HG02798 (cell line): ENCODE measurements around the gene PRPF4.

Experiments used
- ATAC-seq: cut with Tn5 transposase; IDR thresholded peaks from one replicate; pipeline ENCODE4 v1.9.1; 2021; ENCODE audit warnings: mild to moderate bottlenecking; ENCODE audit not compliant: unreplicated experiment, poor library complexity

Gene PRPF4

DNA sequence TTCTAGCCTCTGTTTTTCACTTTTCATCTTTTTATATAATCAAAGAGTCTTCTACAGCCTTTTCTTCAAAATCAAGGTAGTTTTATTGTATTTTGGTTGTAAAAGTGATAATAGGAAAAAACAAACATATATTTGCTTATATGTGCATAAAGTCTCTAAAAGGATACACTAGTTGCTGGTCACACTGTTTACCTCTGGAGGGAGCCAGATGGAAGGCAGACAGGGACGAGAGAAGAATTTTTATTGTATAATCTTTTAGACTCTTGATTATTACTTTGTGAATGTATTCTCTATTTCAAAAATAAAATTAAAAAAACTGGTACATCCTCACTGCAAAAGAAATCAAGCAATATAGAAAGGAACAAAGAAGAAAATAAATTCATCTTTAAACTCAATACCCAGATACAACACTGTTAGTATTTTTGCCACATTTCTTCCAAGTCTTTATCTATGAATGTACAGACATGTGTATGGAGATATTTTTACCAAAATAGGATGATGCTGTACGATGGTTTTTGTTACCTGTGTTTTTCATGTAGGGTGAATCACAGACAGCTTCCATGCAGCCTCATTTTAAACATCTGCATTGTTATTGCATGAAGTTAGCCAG is 33.9 kb downstream of the PRPF4 start:
- ATAC-seq, result no peak

DNA sequence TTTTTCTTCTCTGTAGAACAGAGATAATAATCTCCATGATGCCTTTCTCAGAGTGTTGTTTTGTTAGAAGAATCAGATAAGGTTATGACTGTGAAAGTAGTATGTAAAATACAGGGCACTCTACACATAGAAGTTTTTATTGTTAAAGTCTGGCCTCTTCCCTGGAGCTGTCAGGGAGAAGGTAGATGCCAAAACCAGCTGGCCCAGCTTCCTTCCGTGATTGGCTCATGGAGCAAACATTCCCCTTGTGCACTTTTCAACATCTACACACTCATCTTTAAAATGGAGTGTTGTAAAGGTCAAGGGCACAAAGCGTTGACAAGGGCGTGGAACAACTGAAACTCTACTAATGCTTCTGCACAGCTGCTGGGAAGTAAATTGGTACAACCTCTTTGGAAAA is 35.1 kb downstream of the PRPF4 start:
- no peak for ATAC-seq

DNA sequence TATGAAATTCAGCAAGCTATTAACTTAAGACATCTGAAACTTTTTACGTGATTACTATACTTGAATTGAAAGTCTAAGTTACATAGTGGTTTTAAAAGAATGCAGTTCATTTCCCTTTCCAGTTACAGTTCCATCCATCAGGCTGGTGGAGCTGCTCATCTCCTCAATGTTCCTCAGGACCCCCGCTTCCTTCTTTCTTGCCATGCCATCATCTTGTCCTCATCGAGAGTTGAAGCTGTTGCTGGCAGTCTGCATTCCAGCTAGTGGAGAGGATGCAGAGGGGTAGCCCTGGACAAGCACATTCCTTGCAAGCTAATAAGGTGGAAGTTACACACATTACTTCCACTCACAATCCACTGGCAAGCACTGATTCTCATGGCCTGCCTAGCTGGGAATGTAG is 36.5 kb downstream of the PRPF4 start:
- ATAC-seq, result no peak

DNA sequence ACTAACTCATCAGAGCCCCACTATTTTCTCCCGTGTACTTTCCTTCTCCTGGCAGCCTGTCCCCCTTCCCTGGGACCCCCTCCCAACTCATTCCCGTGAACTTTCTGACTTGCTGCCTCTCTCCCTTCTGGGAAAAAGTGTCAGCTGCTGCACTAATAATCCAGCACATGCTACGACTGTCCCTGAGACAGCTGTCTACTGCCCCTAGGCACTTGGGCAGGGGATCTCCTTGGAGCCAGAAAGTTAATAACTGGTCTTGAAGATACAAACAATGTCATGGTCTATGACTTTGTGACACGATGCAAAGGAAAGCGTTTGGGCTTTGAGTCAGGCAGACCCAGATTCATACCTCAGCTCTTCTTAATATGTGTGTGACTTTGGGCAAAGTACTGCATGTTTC is 37.8 kb downstream of the PRPF4 start:
- ATAC-seq, result no peak

DNA sequence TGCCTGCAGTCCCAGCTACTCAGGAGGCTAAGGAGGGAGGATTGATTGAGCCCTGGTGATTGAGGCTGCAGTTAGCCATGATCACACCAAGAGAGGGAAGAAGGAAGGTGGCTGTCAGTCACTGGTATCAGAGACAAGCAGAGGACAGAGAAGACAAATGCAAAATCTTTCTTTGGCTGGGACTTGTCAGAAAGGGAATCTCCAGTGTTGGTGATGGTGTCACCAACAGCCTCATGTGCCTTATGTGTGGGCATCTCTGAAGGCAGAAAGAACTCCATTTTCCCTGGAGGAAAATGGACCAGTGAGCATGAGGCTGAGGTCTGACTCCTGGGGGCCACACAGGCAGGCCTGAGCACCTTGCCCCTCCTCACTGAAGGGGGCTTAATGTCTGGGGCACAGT is 39.8 kb downstream of the PRPF4 start:
- no peak for ATAC-seq

DNA sequence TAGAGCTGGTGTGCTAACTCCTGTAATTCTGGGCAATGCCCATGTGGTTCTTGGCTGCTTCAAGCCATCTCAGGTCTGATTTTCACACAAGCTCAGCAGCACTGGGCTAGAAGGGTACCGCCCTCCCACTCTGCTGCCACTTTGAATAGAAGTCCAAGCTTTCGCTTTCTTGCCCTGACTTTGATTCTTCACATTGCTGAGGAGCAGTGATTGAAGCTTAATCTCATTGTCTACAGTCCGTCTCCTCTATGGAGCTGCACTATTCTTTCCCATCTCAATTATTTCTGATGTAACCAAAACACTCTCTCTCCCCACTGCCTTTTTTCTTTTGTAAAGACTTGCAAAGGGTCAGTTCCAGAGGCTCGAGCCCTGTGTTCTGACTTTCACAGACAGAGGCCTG is 40.6 kb downstream of the PRPF4 start:
- no peak for ATAC-seq

DNA sequence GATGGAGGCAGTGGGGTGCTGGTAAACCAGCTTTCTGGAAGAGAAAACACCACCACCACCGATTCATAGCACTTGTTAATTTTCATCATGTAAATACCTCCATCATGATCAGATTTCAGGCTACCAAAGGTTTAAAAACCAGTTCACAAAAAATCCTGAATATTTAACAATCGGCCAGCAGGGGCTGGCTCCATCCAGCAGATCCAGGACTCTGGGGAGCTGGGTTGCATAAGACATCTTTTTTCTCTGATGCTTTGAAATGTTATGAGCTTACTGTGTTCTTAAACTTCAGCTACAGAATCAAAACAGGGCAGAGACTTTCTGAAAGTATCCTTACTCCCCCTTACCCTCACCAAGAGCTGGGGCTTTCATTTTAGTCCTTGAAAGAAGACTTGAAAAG is 42.3 kb downstream of the PRPF4 start:
- ATAC-seq, result no peak

DNA sequence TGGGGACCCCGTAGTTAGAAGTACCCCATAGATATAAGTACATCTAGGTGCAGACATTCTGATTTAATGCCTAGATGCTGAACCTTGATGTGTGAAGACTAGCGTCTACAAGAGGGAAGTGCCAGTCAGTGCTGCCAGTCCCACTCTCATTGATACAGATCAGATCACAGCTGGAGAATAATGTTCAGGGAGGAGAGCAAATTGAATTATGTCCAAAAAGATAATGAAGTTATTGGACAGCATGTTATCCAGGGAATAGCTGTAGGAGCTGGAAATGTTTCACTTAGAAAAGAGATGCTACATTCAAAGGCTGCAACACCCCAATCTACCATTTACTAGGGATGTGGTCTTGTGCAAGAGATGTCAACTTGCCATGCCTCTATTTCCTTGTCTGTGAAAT is 43.6 kb downstream of the PRPF4 start:
- ATAC-seq, result no peak

DNA sequence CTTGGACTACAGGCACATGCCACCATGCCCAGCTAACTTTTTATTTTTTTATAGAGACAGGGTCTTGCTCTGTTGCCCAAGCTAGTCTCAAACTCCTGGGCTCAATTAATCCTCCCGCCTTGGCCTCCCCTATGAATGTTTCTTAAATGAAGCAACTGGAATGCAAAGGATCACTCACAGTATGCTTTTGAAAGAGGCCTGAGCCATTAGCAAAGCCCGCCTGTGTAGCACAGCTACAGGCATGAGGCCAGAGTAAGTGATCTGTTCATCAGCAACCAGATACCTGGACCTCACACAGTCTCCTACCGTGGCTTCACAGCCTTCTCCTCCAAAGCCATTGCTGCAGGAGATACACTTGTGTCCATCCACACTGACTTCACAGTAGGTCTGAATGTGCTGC is 44.6 kb downstream of the PRPF4 start:
- ATAC-seq, result no peak

DNA sequence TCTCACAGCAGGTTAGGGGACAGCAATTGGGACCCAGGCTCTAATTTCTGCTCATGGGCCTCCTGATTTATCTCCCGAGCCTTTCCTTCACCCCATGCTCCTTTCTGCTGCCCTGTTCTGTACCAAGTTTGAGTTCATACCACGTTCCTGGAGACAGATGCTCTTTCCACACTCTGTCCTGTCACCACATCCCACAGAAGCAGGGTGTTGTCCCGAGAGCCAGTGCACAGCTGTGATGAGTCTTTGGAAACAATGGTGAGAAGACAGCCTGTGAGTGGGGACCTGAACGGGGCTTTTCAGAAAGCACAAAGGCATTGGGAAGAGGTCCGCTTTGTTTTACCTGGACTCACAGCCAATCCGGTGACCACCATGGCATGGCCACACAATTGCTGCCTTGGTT is 47.2 kb downstream of the PRPF4 start:
- no peak for ATAC-seq

DNA sequence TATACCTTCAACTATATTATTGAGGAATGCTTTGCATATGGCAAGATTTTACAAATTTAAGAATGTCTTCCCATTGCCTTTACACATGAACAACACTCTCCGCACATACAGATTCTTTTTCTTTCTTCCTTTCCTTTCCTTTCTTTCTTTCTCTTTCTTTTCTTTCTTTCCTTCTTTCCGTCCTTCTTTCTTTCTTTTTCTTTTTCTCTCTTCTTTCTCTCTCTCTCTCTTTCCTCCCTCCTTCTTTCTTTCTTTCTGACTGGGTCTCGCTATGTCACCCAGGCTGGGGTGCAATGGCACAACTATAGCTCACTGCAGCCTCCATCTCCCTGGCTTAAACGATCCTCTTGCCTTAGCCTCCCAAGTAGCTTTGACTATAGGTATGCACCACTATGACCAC is 50.8 kb downstream of the PRPF4 start:
- no peak for ATAC-seq

DNA sequence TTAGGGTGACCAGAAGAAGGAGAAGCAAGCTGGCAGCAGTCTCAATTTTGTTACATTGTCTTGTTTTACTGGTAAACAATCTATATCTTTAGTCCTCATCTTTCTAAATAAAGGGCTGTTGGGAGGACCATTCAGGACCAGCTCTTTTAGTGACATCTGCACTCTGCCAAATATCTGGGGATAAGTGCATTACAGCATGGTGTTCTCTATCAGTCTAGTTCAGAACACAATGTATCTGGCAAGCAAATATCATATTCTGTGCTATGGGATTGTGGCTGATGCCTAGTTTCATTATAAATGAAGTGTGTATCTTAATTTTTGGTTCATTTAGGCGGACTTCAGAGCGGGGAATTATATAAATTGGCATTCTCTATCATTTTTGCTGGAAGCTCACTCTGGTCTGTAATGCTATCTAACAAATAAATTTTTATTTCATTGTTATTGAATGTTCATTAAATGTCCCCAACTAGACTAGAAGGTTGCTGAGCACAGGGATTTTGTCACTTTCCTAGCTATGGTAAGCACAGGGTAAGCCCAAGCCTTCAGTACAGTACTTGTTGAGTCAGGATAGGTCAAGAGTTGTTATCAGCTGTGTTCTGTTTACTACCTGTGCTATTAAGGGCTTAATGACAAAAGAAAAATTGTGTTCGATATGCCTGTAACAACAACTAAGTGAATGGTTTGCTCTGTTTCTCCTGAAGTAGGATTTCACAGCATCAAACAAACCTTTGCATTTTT is 52.8 kb downstream of the PRPF4 start:
- no peak for ATAC-seq

DNA sequence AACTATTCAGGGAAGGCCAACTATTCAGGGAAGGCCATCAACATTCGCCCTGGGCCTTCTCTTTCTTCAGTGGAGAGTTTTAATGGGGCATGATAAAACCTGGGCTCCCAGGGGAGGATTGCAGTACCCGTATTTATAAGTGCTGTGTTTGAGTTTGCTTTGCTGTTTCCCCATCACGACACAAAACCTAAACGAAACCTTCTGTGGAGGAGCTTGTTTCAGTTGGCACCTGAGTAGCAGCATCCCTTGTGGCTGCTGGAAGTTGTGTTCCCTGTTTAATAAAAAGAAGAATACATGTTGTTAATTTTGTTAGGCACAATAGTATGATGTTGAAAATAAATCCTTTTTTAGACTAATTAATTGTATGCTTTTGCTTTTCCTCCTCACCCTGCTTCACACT is 56.3 kb downstream of the PRPF4 start:
- ATAC-seq, result no peak

DNA sequence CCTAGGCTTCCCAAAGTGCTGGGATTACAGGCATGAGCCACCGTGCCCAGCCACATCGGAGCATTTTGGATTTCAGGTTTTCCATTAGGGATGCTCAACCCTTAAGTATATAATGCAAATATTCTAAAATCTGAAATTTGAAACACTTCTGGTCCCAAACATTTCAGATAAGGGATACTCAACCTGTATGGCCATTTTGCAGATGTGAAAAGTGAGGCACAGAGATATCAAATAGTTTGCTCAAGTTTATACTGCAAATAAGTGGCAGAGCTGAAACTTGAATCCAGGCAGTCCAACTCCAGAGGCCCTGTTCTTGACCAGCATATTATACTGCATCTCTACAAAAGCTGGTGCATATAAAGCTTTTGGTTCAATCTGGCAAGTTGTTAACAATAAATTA is 62.3 kb downstream of the PRPF4 start:
- ATAC-seq, result no peak

DNA sequence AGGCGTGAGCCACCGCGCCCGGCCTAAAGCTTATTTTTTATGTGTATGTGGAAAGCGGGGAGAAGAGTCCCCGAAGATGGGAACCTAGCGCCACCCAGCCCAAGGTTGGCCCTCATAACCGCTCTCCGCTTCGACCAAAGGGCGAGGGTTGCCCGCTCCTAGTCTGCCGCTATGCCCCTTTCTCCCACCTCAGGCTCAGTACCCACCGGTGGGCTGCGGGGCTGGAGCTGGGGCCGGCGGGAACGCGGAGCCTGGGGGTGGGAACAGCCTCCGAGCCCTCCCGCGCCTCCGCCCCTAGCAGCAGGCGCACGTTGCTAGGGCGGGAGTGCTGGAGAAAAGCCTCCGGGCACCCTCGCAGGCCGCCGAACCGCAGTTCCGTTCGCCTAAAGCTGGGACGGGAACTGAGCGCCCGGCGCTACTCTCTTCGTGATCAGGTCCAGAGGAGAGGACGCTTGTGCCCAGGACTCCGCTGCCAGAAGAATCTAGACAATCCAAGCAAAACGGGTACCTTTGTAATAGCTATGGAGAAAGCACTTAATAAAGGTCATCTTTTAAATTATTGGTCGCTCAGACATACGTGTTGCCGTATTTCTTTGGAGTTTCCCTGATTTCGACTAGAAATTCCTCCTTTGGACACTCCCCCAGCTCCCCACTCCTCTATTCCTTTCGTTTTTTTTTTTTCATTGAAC is 64.7 kb downstream of the PRPF4 start, which contains the start of gene WDR31:
TSS of gene WDR31 (minus strand) at position 265 of the 689 bp plus-strand sequence. CDS start 8,253 bp downstream, outside the sequence.
- peak; percentile 98 for ATAC-seq

DNA sequence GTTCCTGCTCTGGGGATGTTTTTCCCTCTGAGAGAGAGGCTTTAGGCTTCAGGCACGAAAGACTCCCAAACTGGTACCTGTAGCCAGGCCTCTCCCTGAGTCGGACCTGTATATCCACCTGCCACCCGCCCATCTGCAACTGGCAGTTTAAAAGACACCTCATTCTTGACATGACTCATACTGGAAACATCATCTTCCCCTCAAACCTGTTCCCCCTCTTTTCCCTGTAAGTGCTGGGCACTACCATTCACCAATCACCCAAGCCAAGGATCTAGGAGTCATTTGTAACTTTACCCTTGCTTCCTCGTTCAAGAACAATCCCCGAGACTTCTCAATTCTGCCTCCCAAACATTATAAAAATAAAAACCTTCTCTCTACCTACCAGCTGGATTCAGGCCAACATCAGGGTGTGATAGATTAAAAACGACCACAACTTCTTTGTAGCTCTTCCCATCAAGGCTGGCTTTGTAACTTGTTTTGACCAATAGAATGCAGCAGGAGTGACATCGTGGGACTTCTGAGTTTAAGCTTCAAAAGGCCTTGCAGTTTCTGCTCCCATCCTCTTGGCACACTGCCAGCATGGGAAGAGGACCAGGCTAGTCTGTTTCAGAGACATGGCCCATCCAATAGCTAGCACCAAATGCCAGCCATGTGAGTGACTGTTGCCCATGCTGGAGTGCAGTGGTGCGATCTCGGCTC is 66.4 kb downstream of the PRPF4 start:
- no peak for ATAC-seq
